Cerebellar cortex (tissue), 1 donor: ENCODE measurements around the gene ZNF493.

Source experiments
- DNase-seq: peaks from one replicate; pipeline ENCODE4 v3.0.0-alpha.2; 2015; ENCODE audit warnings: low spot score

ZNF493 gene

DNA sequence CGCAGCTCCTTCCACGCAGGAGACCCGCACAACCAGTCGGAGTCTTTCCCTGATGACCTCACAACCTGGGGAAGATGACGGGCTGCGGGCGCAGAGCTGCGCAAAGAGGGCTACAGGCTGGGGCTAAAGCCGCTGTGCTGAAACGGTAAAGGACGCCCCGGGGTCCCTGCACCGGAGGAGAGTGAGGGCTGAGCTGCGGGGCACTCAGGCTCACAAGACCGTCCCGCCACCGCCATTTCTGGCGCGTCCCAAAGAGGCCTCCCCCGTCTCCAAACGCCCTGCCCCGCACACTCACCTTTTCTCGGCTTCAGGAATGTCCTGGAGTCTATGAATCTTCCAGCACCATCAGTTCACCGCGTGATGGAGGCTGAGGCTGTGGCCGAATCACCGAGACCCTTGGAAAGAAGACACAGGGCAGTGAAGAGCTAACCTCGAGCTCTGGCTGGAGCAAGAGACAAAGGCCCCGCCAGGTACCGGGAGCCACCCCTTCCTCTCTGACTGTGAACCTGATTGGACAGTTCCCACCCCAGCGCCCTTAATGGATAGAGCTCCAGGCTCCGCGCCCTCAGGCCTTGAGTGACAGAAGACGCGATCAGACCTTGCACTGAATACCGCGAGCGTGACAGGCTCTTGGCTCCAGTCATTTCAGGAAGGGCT is 66.6 kb downstream of the ZNF493 start:
- DNase-seq: peak; percentile 92

- DNase-seq: no peak
Measured at GRCh38 chr19:21466627-21467026, 69.7 kb downstream of the ZNF493 start.

GRCh38 chr19:21468791-21469190 is 71.9 kb downstream of the ZNF493 start:
- DNase-seq: no peak

DNA sequence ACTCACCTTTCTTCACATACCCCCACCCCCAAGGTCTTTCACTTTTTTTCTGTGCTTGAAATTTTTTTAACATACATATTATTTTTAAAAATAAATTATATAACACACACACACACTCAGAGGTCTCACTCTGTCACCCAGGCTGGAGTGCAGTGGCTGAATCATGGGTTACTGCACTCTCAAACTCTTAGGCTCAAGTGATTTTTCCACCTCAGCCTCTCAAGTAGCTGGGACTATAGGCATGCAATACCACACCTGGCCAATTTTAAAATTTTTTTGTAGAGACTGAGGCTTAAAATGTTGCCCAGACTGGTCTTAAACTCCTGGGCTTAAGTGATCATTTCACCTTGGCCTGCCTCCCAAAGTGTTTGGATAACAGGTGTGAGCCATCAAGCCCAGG is 75.6 kb downstream of the ZNF493 start:
- DNase-seq: no peak

DNA sequence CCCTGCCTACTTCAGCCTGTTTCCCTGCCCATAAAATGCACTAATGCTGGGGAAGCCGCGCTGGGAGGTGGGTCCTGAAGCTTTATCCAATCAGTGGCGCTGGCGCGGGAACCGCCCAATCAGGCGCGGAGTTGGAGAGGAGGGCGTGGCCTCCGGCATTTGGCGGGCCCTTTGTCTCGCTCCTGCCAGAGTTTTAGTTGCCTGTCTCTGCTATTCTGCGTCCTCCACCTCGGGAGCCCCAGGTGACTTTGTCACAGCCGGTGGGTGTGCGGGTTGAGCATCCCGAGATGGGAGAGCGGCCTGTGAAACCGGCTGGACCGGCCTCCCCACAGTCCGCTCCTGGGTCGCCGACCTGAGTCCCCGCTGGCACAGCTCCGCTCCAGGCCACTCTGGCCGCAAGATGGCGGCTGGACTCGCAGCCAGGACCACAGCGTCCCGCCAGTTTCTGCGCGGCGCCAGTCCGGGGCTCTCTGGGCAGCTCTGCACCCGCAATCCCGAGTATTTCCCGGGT is 77.8 kb downstream of the ZNF493 start:
- DNase-seq: peak; percentile 76
